ENCODE data around the gene SLX1A.
"Not testable (repeated sequence)": the region's sequence is repeated elsewhere in the genome, so short reads cannot be mapped to it uniquely, and the experiment has no call there.

SLX1A gene

GRCh38 chr16:30193615-30194014 is at the start of gene SLX1A, which contains the start of gene BOLA2B:
SLX1A (plus strand) TSS chr16:30193875; CDS start chr16:30194085, 210 bp downstream.
BOLA2B (minus strand) TSS chr16:30193666; CDS start chr16:30193595, 71 bp downstream.
- DNase-seq: not testable (repeated sequence)

GRCh38 chr16:30144017-30144416 is 49.7 kb upstream of the SLX1A start:
- DNase-seq: no peak

- DNase-seq: no peak
Measured at GRCh38 chr16:30144917-30145316, 48.8 kb upstream of the SLX1A start.

- no peak for DNase-seq
Measured at GRCh38 chr16:30145657-30146056, 48.0 kb upstream of the SLX1A start.

- no peak for DNase-seq
Measured at GRCh38 chr16:30147843-30148510, 45.7 kb upstream of the SLX1A start.

GRCh38 chr16:30149250-30149930 is 44.3 kb upstream of the SLX1A start:
- DNase-seq: no peak

GRCh38 chr16:30151091-30151490 is 42.6 kb upstream of the SLX1A start:
- DNase-seq: no peak

GRCh38 chr16:30152517-30152916 is 41.2 kb upstream of the SLX1A start:
- no peak for DNase-seq

- DNase-seq: no peak
Measured at GRCh38 chr16:30155188-30155587, 38.5 kb upstream of the SLX1A start.

GRCh38 chr16:30157214-30157613 is 36.5 kb upstream of the SLX1A start:
- DNase-seq: no peak

- DNase-seq: no peak
Measured at GRCh38 chr16:30163538-30163937, 30.1 kb upstream of the SLX1A start.

- no peak for DNase-seq
Measured at GRCh38 chr16:30166202-30166902, 27.3 kb upstream of the SLX1A start.

- DNase-seq: not testable (repeated sequence)
Measured at GRCh38 chr16:30168746-30169145, 24.9 kb upstream of the SLX1A start.

GRCh38 chr16:30169416-30169815 is 24.3 kb upstream of the SLX1A start:
- DNase-seq: not testable (repeated sequence)

GRCh38 chr16:30170145-30170544 is 23.5 kb upstream of the SLX1A start:
- DNase-seq: not testable (repeated sequence)

GRCh38 chr16:30173054-30173453 is 20.6 kb upstream of the SLX1A start:
- DNase-seq: no peak

- not testable (repeated sequence) for DNase-seq
Measured at GRCh38 chr16:30176876-30177275, 16.8 kb upstream of the SLX1A start.

- no peak for DNase-seq
Measured at GRCh38 chr16:30179195-30179594, 14.5 kb upstream of the SLX1A start.

- DNase-seq: no peak
Measured at GRCh38 chr16:30179931-30180330, 13.7 kb upstream of the SLX1A start.

GRCh38 chr16:30180741-30181140 is 12.9 kb upstream of the SLX1A start:
- no peak for DNase-seq

- DNase-seq: peak; percentile 80
Measured at GRCh38 chr16:30183233-30184095, 10.2 kb upstream of the SLX1A start, which contains the start of gene CORO1A. CORO1A (plus strand) TSS chr16:30183602; CDS start chr16:30185210, 1,608 bp downstream.

GRCh38 chr16:30184096-30184890 is 9.4 kb upstream of the SLX1A start:
- DNase-seq: peak; percentile 69

Data from activated CD4-positive, alpha-beta T cell treated with anti-CD3 and anti-CD28 coated beads, Interleukin-2, amount 50 U/mL, for 1 hour (primary cell).